ENCODE measurements around the gene VILL.
A peak's percentile ranks its signal among the peaks of the same experiment; 100 is the strongest.
"Not testable (repeated sequence)": the region's sequence is repeated elsewhere in the genome, so short reads cannot be mapped to it uniquely, and the experiment has no call there.

The VILL gene

DNA sequence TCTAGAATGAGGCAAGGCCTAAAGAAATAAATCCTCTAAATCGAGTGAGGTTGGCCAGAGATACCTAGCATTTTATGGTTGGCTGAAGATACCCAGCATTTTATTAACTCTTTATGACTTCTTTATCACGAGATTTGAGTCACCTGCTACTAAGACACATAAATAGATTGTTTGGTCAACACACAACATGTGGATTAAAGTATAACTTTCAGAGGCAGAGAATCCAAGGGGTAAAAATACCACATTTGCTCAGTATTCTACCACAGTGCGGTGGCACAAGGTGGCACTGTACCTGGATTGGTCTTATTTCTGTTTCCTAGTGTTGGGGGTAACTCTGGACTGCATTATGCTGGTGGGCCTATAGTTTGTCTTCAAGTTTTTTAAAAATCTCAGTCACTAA, 27.0 kb upstream of the VILL start:
- DNase-seq (ENCODE audit: low read depth) = no peak

DNA sequence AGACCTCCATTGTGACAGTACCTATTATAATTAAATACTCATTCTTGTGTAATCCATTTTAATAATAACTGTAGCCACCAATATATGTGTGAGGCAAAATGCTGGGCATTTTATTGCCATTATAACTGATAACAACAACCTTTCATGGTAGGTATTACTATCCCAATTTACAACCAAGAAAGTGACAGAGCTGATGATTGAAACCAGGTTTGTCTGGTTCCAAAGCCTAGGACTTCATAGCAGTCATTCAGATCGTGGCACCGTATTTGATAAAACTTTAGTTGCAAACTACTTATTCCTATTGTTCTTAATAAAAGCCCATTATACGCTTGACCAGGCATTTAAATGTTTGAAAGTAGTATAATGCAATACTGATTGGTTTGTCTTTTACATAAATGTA, 26.4 kb upstream of the VILL start:
- no peak for DNase-seq (ENCODE audit: low read depth)

DNA sequence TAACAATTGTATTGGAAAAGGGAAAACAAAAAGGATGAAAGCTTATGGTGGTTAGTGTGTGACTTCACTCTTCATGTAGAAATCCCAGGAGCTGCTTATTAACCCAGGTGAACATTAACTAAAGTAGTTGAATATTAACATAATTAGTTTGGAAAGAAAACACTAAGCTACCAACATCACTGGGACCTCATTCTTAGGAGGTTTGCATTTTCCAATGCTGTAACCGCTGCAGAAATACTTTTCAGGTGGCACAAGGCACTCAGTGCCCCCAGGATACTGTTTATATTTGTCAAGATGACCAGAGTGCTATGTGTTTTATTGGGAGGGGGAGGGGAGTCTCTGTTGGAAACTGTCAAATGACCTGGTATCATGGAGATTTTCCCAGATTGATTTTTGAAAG, 25.9 kb upstream of the VILL start:
- no peak for DNase-seq (ENCODE audit: low read depth)

DNA sequence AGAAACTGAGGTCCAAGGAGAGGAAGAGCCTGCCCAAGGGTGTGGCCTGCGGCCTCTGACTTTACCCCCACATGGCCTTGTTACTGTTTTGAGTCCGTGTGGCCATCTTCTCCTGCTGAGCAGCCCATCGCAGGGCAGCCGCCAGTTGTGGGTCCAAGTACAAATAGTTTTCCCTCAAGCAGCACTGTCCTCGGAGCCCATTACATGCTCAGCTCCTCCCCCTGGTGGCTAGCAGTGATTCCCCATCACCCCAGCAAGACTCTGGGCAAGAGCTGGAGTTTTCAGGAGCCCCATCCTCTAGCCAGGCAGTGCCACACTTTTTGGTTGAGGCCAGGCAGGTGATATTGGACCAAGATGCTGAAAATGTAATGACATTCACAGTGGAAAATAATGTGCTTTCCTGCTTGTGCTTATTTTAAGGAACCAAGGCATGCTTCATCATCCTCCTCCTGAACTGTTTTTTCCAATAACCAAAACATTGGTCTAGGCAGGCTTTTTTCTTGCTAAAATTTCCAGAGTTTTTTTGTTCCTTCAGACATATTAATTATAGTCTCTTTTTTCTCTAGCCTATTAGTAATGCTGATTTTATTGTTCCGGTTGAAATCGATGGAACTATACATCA, 23.2 kb upstream of the VILL start:
- peak; percentile 25 for DNase-seq (ENCODE audit: low read depth)

DNA sequence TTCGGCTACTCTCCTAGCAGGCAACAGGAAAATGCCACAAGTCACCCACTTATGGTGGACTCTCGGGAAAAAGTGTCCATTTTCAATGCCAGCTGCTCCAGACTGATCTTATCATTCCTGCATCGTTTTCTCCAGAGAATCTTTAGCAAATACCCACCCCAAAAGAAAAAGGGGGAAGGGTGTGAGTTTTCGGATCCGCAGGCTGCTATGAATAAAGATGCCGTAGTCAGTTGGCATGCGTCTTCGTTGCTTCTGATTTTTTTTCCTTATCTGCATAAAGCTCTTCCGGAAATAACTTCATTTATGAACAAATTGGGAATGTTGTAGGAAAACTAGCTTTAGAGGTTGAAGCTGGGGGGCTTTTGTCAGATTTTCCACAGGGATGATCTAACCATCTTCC, 22.4 kb upstream of the VILL start:
- no peak for DNase-seq (ENCODE audit: low read depth)

DNA sequence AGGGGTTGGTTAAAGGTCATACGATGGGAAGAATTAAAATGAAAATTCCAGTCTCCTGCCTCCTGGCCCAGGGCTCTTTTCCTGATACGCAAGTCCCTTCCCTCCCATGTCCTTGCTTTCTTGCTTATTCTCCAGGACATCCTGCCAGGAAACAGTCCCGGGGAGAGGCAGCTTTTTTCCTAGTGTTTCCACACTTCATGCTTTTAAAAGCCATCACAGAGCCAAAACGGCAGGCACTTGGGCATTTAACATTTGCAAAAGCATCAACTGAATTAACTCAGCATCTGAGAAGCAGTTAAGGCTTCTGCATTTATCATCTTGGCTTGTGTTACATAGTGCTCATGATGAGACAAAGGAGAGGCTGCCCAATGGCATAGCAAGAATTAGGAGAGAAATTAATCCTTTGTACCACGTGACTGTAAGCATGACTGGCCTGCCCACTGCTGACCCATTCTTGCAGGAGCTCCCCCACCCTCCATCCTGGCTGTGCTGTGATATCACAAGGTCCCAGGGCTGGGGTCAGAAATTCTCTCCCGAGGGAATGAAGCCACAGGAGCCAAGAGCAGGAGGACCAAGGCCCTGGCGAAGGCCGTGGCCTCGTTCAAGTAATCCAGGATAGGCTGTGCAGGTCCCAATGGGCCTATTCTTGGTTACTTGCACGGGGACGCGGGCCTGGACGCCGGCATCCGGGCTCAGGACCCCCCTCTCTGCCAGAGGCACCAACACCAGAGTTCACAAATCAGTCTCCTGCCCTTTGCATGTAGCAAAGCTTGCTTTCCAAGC, 21.6 kb upstream of the VILL start:
- no peak for DNase-seq (ENCODE audit: low read depth)

DNA sequence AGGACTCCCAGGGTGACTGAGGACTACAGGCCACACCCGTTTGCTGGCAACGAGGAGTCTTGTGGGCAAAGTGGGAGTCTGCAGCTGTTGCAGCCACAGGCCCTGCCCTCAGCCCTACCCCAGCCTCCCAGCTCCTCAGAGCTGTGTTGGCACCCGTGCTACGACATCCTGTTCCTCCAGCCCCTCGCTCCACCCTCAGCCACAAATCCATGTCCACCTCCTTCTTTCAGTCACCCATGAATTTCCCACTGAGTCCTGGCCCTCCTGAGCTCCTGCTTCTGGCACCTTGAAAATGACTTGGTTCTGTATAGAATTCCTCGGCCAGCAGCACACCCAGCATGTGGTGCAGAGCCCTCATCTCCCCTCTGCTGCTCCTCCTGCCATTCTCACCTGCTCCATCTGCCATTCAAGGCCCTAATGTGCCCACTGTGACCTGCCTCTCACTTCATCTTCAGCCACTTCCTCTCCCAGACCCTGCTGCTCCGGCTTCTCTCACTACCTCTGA, 20.9 kb upstream of the VILL start:
- DNase-seq (ENCODE audit: low read depth) = no peak

DNA sequence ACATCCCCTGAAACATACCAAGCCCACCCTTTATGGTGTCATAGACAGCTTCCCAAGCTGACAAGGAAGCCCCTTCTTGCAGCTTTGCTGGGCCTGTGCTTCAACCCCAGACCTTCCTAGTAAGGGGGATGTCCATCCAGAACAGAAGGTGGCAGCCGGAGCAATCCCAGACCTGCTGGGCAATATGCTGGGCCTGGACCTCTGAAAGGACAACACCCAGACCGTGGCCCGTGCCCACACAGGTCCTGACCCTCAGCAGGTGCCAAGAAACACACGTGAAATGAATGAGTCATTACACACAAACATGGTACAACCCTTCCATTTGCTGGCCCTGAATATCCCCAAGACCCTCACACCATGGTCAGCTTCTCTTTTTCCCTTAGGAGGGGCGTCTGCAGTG, 19.8 kb upstream of the VILL start:
- DNase-seq (ENCODE audit: low read depth) = no peak

DNA sequence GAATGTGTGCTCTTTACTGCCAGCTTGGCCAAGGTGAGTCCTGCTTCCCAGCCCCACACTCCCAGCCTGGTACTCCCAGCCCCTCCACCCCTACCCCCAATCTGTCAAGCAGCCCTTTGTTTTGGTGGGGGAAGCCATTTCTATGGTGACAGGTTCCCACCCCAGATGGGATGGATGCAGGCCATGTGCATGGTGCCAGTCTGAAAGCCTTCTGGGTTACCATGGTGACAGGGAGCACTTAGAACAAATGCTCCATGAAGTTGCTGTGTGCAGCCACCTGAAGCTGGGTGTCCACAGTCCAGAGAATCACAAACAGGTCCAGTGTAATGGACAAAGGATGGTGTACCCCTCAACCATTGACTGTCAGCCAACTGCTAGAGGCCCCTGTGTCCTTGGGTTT, 19.1 kb upstream of the VILL start:
- no peak for DNase-seq (ENCODE audit: low read depth)

DNA sequence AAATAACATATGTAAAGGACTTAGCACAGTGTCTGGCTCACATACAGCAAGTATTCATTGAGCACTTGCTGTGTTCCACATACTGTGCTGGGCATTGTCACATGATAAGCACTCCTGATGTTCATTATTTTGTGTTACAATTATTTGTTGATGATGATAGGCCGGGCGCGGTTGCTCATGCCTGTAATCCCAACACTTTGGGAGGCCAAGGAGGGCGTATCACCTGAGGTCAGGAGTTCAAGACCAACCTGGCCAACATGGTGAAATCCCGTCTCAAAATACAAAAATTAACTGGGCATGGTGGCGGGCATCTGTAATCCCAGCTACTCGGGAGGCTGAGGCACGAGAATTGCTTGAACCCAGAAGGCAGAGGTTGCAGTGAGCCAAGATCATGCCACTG, 18.5 kb upstream of the VILL start:
- DNase-seq (ENCODE audit: low read depth) = not testable (repeated sequence)

DNA sequence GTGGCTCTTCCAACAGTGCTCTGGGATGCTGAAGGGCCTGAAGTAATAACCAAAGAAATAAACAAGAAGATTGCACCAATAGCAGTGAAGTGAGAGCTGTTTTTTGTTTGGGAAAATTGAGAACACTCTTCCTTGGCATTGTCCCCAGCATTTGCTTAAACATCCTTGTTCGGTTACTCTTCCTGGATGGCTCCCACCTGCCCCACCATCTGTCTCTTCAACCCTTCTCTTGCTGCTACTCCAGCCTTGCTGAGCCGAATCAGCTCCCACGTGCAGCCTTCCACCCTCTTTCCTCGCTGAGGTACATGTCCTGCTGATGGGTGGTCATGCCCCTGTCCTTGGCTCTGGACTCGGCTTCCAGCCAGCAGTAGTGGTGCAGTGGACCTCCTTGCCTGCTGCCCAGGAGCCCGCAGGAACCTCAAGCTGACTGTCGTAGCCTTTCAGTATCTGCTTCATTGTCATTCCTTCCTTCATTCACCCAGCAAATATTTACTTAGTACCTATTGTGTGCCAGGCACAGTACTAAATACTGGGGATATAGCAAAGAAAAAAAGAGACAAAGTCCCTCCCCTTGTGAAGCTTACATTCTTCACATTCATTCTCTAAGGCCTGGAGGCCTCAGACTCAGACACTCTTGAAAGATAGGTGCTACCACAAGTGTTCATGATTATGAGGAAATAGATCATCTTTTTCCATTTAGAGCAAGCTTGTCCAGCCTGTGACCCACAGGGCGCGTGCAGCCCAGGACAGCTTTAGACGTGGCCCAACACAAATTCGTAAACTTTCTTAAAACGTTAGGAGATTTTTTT, 17.1 kb upstream of the VILL start:
- no peak for DNase-seq (ENCODE audit: low read depth)

DNA sequence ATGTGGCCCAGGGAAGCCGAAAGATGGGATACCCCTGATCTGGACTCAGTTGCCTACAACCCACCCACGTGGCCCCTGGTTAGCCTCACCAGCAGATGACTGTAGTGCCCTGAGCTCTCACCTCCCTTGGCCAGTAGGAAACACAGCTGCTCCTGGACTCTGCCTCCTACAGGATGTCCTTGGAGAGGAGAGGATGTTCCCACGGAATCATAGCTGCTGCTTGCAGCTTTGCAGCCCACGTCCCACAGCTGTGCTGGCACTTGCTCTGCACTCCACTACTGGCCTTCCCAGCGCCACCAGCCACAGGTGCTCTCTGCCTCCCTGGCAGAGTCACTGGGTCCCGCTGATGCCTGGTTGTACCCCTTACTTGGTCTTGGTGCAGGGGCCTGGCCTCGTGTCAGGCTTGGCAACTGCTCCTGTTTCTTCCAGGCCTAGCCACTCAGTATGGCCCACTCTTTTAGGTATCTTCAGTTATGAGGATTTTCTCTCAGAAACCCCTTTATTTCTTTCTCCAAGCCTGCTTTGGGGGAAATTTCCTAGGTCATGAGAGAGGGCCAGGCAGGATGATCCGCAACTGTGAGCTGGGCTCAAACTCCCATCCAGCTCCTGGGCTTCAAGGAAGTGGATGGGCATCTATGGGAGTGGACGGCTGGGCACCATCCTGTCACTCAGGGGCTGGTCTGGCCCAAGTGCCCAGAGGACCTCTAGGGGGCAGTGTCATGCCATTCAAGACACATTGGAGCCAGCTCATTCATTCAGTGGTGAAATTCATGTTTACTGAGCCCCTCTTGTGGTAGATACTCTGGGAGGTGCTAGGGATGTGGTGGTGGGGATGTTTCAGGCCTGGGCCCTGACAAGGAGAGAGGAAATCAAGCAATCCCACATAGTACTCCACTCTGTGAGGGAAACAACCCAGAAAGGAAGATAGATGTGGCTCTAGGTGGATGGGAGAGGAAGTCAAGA, 16.2 kb upstream of the VILL start:
- peak; percentile 30 for DNase-seq (ENCODE audit: low read depth)

DNA sequence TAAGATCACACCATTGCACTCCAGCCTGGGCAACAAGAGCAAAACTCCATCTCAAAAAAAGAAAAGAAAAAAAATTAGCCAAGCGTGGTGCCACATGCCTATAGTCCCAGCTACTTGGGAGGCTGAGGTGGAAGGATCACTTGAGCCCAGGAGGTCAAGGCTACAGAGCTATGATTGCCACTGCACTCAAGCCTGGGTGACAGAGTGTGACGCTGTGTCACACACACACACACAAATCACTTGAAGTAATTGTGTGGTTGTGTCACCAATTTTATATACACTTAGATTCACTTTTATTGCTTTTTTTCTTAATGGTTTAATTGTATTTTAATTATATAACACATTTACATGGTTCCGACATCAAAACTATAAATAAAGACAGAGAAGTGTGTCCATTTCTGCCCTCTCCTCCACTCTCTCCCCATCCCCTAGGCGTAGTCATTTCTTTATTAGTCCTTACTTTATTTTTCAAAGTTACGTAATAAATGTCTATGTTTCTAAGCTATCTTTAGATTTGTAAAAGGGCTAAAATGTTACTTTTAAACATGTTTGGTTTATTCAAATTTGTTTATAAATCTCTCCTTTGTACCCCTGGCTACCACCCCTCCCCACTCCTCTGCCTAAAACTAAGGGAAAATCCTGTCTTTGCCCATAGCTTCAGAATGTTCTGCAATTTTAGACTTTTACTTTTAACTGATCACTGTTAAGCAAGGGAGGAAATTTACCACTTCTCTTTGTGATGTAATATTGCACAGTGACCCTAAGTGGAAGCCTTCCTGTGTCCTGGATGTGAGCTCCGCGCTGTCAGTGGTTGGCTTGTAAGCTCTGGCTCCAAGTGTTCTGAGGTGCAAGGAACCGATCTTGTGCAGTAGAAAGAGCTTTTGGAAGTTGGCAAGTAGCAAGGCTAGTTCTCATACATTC, 10.8 kb upstream of the VILL start:
- no peak for DNase-seq (ENCODE audit: low read depth)

DNA sequence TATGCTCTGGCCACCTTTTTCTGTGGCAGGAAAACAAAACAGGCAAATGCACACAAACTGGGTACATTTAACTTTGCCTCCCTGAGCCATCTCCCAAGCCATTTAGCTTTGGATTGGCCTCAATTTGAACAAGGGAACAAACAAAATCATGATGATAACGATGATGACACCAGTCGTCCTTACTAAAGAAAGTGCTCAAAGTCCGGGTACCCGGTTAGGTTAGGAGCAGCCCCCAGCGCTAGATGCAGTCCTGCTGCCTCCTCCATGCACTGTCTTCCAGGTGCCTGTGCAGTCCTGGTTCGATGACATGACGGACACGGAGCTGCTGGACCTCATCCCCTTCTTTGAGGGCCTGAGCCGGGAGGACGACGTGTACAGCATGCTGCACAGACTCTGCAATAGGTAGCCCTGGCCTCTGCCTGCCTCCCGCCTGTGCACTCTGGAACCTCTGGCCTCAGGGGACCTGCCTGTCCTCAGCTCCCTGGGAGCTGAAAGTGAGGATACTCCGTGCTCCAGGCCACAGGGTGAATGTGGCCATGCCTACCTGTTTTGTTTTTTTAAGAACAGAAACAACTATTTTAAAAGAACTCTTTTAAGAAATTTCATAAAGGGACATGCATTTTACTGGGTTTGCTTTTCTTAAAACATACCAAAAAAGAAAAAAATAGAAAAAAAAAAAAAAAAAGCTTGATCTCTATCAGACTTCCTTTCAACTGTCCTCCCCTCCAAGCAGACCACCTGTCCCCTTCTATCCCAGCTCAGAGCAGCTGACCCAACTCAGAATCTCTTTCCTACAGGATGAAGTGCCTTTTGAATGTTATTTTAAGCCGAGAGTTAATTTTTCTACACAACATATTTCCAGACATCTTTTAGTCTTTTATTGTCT, 9.9 kb upstream of the VILL start:
- DNase-seq (ENCODE audit: low read depth) = no peak

DNA sequence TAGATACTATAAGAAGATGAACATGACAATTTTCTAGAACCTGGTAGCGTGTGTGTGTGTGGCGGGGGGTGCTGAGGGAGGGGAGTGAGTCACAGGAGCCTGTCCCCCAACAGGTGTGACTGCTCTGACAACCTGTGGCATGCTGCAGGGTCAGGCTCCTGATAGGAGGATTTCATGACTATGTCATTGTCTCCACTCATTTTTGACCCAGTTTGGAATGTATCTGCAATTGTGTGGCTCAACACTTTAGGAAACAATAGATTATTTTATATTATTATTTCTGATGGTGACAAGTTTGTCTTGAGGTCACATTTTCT, 9.3 kb upstream of the VILL start:
- no peak for DNase-seq (ENCODE audit: low read depth)

DNA sequence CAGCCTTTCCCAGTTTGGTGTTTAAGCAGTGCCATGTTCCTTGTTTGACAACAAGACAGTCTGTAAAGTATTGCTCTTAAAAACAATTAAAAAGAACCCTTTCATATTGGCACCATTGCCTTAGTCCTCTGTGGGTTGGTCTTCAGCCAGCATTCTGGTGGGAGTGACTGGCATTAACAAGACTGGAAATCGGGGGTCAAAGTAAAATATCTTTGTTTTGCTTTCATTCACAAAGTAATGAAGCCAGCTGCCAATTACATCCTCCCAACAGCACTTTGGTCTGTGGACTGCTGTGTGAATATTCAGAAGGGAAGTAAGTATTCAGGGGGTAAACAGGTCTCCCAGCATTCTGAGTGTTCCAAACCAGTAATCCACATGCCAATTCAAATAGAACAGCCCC, 8.3 kb upstream of the VILL start:
- no peak for DNase-seq (ENCODE audit: low read depth)

DNA sequence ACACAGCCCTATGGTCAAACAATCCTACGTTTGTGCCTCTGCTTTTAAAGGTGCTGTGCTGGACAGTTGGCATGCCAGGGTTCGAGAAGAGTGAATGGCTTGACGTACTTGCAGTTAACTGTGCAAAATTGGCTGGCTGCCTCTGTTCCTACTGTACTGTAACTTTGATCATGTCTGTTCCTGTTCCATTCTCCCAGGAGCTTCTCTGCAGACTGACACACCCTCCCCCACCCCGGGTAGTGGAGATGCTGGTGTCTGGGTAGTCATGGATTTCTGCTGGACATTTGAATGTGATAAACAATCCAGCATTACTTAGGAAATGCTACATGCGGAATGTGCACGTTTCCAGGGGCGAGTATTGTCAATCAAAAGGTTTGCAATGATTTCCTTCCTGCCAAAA, 6.5 kb upstream of the VILL start:
- DNase-seq (ENCODE audit: low read depth) = no peak

DNA sequence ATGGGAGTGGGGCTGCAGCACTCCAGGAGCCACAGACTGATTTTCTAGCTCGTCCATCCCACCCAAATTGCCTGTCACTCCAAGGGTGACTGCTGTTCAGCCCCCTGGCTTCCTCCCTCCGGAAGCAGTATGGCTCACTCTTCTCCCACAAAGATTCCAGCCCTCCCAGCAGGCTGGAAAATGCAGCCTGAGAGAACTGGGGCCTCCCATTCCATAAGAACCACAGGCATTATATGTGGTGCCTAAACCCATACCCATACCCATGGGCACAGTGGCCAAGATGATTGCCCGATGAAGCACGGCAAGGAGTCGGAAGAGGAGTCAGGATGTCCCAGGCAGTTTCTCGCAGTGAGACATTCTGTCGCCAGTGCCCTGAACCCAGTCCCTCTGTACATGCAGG, 6.0 kb upstream of the VILL start:
- no peak for DNase-seq (ENCODE audit: low read depth)

DNA sequence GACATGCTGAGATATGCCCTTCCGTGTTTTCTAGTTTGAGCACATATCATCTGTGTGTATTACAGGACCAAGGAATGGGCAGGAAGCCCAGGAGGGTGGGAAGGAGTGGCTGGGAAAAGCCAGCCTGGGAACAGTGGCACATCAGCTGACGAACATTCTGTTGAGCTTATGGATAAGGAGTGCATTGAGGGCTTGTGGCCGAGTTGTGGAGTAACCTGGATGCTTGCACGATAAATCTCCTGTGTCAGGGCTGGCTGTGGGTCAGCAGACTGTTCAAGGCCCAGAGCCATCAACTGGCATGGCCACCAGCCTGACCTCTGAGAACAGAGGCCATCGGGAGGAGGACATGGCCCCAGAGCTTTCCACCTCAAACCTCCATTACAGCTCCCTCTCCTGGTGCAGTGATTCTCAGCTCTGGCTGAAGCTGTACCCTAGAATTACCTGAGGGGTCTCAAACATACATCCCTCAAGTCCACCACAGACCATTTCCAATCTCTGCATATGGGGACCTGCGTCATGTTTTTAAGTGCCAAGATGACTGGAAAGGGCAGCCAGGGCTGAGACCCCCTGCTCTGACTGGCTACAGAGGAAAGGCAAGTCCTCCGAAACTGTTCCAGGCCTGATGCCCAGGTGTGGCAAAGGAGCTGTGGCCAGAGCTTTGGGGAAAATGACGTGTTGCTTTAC, 4.8 kb upstream of the VILL start:
- no peak for DNase-seq (ENCODE audit: low read depth)

Data from stimulated activated CD8-positive, alpha-beta memory T cell treated with anti-CD3 and anti-CD28 coated beads, Interleukin-7, amount 100 ng/mL, for 24 hours (primary cell).